SK-N-SH treated with all-trans-retinoic acid at 6 μM for 48 hours (cell line): Measurements from ENCODE around the gene SNRPF.

ENCODE experiments used
- ATAC-seq: fragments of 200-7000 bp; cut with Tn5 transposase; 3 replicates; pipeline ENCODE4 v1.9.1; 2020; ENCODE audit warnings: mild to moderate bottlenecking, moderate library complexity
- ZNF70 ChIP-seq: fragments of 450-650 bp; formaldehyde crosslinking; IDR thresholded peaks from 2 replicates; pipeline ENCODE4 v1.5.0; 2020; ENCODE audit warnings: mild to moderate bottlenecking, moderate library complexity

Gene SNRPF

GRCh38 chr12:95909871-95910270 lies 51.1 kb downstream of the SNRPF start:
- no peak for ATAC-seq
- TF ChIP-seq ZNF70 (CRISPR knock-in tag) = no peak
